ENCODE results near the gene LINC01488.

LINC01488 gene

GRCh38 chr11:69468221-69468620 is 13.2 kb upstream of the LINC01488 start:
- no peaks in the 10 kb centered on the region for H3K36me3 Mint-ChIP-seq (ENCODE audit: low read depth)
- no peak overlapping the region for H3K27ac Mint-ChIP-seq
- no peak overlapping the region for H3K4me3 Mint-ChIP-seq
- TF ChIP-seq, protein P1, sequence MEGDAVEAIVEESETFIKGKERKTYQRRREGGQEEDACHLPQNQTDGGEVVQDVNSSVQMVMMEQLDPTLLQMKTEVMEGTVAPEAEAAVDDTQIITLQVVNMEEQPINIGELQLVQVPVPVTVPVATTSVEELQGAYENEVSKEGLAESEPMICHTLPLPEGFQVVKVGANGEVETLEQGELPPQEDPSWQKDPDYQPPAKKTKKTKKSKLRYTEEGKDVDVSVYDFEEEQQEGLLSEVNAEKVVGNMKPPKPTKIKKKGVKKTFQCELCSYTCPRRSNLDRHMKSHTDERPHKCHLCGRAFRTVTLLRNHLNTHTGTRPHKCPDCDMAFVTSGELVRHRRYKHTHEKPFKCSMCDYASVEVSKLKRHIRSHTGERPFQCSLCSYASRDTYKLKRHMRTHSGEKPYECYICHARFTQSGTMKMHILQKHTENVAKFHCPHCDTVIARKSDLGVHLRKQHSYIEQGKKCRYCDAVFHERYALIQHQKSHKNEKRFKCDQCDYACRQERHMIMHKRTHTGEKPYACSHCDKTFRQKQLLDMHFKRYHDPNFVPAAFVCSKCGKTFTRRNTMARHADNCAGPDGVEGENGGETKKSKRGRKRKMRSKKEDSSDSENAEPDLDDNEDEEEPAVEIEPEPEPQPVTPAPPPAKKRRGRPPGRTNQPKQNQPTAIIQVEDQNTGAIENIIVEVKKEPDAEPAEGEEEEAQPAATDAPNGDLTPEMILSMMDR (IDR thresholded peaks at IDR 0.05; ENCODE audit: unreplicated experiment in 3 of 3), result no peak
- H3K4me1 Mint-ChIP-seq, result peaks cover 16% of the 10 kb centered on the region
- H3K27me3 Mint-ChIP-seq (ENCODE audit: low read depth), result peaks cover 35% of the 10 kb centered on the region
- no peaks in the 10 kb centered on the region for H3K9me3 Mint-ChIP-seq

DNA sequence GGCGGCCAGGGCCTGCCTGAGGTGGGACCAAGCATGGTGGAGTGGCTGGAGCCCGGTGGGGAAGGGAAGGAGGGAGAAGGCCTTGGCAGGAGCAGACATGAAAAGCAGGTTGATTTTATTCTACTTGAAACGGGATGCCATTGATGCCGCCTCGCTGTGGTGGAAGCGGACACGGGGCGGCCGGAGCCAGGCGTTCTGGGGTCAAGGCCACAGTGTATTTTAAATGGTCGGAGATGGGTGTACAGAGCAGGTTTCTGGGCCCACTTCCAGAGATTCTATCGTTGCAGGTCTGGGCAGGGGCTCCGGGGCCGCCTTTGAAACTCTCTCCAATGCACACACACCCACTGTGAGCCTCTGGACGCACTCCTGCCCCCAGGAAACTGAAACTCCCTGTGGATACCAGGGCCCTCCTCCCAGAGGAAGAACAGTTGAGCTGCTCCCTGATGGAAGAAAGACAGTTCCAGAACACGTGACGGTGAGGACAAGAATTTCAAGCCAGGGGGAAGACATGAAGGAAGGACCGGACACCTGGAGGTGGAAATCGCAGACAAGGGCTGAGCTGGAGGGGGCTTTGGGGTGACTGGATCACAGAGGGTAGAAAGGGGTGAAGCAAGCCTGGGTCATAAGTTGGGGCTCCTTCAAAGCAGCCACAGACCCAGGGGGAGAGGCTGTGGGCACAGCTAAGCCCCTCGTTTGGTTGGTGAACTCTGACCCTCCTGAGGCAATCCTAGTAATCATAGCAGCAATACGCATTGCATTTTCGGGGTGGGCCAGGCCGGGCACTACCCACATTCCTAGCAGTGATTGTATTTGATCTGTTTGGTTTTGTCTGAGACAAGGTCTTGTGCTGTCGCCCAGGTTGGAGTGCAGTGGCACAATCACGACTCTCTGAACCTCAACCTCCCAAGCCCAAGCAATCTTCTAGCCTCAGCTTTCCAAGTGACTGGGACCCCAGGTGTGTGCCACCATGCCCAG is 12.3 kb upstream of the LINC01488 start:
- Mint-ChIP-seq H3K9me3 (no peaks in the 10 kb centered on the region), H3K4me3 (peak overlapping the region in 1 of 3 experiments; percentile 4), H3K27me3 (ENCODE audit: low read depth) (peaks cover 45% of the 10 kb centered on the region), H3K36me3 (ENCODE audit: low read depth) (no peaks in the 10 kb centered on the region), H3K4me1 (peaks cover 10% of the 10 kb centered on the region), H3K27ac (no peak overlapping the region)
- TF ChIP-seq, protein P1 (IDR thresholded peaks at IDR 0.05; ENCODE audit: unreplicated experiment in 3 of 3), result no peak

DNA sequence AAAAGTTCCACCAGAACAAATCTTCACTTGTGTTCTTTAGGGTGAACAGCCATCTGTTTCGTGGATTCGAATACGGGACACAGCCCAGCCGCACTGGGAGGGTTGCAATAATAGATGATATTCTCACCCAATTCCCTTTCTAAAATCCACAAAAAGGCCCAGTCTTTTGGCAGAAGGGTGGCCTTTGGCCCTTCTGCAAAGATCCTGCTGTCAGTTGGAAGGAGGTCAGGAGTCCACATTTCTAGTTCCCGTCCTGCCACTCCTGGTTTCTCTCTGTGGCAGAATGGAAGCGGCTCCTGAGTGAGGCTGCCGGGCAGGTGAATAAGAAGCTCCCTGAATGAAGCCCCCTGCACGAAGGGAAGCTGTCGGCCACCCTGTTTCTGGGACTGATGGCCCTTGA is 11.2 kb upstream of the LINC01488 start:
- no peak overlapping the region for H3K27ac Mint-ChIP-seq
- peaks cover 10% of the 10 kb centered on the region for H3K4me1 Mint-ChIP-seq
- TF ChIP-seq, protein P1 (IDR thresholded peaks at IDR 0.05; ENCODE audit: unreplicated experiment in 3 of 3), result no peak
- H3K36me3 Mint-ChIP-seq (ENCODE audit: low read depth), result no peaks in the 10 kb centered on the region
- H3K4me3 Mint-ChIP-seq, result no peak overlapping the region
- H3K27me3 Mint-ChIP-seq (ENCODE audit: low read depth), result peaks cover 40% of the 10 kb centered on the region
- H3K9me3 Mint-ChIP-seq, result no peaks in the 10 kb centered on the region

DNA sequence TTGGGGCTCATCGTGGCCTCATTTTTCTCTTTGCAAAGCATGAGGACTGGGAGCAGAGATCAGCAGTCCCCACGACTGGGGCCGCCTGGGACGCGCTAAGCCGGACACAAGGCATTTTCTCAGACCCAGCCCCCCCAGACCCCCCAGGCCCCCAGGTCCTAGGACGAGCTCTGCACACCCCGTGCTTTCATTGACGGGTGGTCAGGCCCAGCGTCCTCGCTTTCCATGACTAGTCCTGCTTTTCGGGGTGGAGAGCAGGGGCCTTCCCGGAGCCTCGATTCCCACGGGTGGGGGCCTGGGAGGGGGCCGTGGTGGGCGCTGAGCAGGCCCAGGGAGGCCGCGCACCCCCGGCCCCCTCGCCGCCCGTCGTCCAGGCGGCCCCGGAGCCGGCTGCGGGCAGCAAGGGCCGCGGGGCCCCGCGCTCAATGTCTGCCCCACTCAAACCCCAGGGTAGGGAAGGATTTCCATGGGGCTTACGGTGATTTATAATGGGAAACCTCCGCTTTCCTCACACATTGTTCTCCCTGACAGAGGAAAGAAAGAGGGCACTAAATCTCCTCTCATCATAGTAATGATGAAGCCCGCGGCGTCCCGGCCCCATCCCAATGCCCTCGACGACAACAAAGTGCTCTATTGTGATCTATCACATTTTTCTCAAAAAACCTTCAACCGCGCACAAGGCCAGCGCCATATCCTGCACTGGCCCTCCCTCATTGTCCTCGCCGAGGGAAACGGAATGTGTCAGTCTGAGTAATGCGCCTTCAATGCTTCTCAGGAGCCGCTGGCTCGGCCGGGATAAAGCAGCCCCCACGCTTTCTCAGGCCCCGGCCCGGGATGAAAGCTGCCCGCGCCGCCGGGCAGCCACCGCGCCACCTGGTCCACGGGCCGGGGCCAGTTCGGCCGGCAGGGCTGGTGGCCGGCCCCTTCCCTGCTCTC is 10.4 kb upstream of the LINC01488 start:
- H3K4me3 Mint-ChIP-seq, result peak overlapping the region in 2 of 3 experiments; percentile 42 to 44
- peaks cover 10% of the 10 kb centered on the region for H3K4me1 Mint-ChIP-seq
- peaks cover 35% of the 10 kb centered on the region for H3K27me3 Mint-ChIP-seq (ENCODE audit: low read depth)
- H3K36me3 Mint-ChIP-seq (ENCODE audit: low read depth), result no peaks in the 10 kb centered on the region
- TF ChIP-seq, protein P1 (IDR thresholded peaks at IDR 0.05; ENCODE audit: unreplicated experiment in 3 of 3), result no peak
- no peaks in the 10 kb centered on the region for H3K9me3 Mint-ChIP-seq
- H3K27ac Mint-ChIP-seq, result peak overlapping the region; percentile 39 to 77 (median 76)

- peak overlapping the region in 1 of 3 experiments; percentile 35 for H3K4me3 Mint-ChIP-seq
Observed at GRCh38 chr11:69471729-69472540, 9.5 kb upstream of the LINC01488 start.

More at GRCh38 chr11:69471729-69472540, 9.5 kb upstream of the LINC01488 start:
- Mint-ChIP-seq H3K36me3 (ENCODE audit: low read depth) (no peaks in the 10 kb centered on the region), H3K9me3 (no peaks in the 10 kb centered on the region), H3K27me3 (ENCODE audit: low read depth) (peaks cover 35% of the 10 kb centered on the region), H3K4me1 (peaks cover 10% of the 10 kb centered on the region), H3K27ac (no peak overlapping the region)
- TF ChIP-seq, protein P1 (IDR thresholded peaks at IDR 0.05; ENCODE audit: unreplicated experiment in 3 of 3), result no peak

Data from nephron (organoid).